ENCODE measurements around the gene DCDC1.

- TF ChIP-seq, protein P1, sequence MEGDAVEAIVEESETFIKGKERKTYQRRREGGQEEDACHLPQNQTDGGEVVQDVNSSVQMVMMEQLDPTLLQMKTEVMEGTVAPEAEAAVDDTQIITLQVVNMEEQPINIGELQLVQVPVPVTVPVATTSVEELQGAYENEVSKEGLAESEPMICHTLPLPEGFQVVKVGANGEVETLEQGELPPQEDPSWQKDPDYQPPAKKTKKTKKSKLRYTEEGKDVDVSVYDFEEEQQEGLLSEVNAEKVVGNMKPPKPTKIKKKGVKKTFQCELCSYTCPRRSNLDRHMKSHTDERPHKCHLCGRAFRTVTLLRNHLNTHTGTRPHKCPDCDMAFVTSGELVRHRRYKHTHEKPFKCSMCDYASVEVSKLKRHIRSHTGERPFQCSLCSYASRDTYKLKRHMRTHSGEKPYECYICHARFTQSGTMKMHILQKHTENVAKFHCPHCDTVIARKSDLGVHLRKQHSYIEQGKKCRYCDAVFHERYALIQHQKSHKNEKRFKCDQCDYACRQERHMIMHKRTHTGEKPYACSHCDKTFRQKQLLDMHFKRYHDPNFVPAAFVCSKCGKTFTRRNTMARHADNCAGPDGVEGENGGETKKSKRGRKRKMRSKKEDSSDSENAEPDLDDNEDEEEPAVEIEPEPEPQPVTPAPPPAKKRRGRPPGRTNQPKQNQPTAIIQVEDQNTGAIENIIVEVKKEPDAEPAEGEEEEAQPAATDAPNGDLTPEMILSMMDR (IDR thresholded peaks at IDR 0.05), result no peak
- TF ChIP-seq POLR2A (IDR thresholded peaks at IDR 0.05), result no peak
Measured at GRCh38 chr11:30987819-30988218, 381.7 kb downstream of the DCDC1 start.
